IPS DF 19.7 (cell line): ENCODE data around the gene C9orf50.

Source experiments
- DNase-seq: peaks from one replicate; pipeline ENCODE4 v3.0.0-alpha.2; 2013; ENCODE audit warnings: low read depth, low spot score

The C9orf50 gene

DNA sequence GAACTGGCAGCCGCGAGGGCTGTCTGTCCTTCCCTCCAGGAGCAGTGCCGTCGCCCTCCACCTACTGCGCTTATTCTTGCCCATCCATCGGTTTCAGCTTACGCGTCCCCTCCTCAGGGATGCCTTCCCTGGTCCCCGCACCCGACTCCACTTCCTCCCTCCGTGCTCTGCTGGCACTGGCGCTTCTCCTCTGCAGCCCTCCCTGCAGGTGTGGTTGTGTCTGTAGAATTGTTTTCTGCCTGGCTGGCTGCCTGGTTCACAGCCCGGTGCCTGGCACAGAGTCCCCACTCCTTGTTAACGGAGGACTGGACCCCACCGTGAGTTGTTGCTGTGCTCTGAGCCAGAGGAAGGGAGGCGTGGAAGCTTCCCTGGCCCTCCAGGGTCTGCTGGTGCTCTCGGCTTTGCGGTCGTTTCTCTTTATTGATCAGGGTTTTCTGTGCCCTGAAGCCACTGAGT lies 10.8 kb upstream of the C9orf50 start:
- no peak for DNase-seq

- DNase-seq: no peak
These were observed 10.2 kb upstream of the C9orf50 start for GRCh38 chr9:129630967-129631673.

DNA sequence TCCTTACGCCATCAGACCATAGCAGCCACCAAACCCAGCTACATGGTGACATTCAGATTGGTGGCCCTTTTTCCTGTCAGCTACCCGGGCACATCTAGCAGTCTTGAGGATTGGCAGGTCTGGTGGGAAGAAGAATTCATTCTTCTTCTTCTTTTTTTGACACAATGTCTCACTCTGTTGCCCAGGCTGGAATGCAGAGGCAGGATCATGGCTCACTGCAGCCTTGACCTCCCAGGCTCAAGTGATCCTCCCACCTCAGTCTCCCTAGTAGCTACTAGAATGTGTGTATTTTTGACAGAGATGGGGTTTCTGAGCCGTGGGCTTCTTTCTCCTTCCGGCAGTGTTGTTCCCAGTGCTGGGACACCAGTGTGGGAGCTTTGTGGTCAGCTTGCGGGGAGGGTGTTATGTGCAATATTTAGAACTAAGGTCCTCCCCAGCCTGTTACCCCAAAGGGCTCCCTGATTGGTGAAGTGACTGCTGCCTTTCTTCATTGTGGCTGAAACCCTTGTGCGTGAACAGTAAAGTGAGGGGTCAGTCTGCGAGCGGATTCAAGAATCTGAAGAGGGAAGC lies 8.4 kb upstream of the C9orf50 start:
- no peak for DNase-seq

DNA sequence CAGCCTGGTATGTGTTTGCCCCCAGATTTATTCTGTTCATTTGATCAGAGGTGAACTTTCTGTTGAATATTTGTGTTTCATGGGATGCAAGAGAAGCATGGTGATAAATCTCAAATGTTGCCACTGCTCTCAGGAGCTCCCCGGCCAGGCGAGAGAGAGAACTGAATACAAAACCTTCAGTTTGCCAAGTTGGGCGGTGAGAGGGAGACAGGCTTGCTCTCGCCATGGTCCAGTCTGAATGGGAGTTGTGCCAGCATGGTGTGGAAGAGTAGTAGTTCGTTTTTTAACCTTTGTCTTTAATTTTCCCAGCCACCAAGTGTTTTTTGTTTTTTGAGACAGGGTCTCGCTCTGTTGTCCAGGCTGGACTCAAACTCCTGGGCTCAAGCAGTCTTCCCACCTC lies 7.8 kb upstream of the C9orf50 start:
- no peak for DNase-seq

- no peak for DNase-seq
These were observed 6.9 kb upstream of the C9orf50 start for GRCh38 chr9:129627556-129628440.

- DNase-seq: no peak
These were observed 5.9 kb upstream of the C9orf50 start for GRCh38 chr9:129626625-129627284.

DNA sequence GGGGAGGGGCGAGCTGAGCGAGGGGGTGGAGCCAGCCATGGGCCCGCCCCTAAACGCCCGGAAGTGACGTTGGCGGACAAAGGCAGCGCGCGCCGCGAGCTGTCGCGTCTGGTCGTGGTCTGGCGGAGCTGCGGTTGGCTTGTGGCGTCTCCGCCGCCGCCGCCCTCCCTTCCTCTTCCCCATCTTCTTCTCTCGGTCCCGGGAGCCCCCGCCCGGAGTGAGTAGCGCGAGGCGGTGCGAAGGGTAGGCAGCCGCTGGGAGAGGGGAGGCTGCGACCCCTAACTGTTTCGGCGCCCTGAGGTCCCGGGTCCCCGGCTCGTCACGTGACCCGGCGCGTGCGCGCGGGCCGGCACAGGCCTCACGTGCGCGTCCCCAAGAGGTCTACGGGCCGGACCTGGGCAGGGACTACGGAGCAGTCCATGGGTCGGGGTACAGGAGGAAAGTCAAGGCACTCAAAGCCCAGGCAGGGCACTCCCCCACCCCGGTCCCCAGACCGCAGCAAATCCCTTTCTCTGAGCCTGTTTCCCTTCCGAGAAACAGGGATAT lies 5.3 kb upstream of the C9orf50 start, which contains the start of gene NTMT1:
NTMT1 (plus strand) TSS at position 85 of the 546 bp plus-strand sequence. CDS start 6,541 bp downstream, outside the sequence.
- DNase-seq: no peak

GRCh38 chr9:129624947-129625346 lies 4.0 kb upstream of the C9orf50 start:
- no peak for DNase-seq

- no peak for DNase-seq
These were observed 3.4 kb upstream of the C9orf50 start for GRCh38 chr9:129624168-129624759.

DNA sequence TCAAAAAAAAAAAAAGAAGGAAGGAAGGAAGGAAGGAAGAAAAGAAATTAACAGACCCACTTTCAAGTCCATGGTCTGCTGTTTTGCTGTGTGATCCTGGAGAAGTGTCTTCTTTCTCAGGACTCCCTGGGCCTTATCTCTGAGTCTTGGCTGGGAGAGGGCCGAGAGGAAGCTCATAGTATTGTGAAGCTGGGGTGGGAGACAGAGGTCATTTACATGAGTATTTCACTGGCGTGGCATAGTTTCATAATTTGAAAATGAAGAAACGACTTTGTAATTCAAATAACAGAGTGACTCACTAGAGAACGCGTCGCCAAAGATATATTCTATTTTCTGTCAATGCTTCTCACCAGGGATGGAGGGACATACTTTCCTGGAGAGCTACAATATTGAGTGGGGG lies 2.4 kb upstream of the C9orf50 start:
- DNase-seq: no peak

GRCh38 chr9:129619787-129620668 lies 873 bp downstream of the C9orf50 start:
- no peak for DNase-seq

DNA sequence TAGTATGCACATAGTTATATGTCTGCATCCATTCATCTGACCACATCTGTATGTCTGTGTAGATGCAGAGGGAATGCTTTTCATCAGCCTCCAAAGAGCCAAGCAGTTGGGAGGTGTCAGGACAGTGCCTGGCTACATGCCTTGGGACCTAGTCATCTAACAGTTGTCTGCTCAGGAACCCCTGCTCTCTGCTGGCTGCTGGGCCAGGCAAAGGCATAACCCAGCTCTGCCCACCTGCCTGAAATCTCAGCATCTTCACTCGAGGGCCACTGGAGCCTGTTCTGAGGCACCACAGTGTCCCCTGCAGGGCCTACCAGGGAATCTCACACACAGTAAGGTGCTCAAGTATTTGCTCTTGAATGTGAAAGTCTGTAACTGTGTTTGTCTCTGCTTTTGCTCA lies 3.7 kb downstream of the C9orf50 start:
- DNase-seq: no peak

DNA sequence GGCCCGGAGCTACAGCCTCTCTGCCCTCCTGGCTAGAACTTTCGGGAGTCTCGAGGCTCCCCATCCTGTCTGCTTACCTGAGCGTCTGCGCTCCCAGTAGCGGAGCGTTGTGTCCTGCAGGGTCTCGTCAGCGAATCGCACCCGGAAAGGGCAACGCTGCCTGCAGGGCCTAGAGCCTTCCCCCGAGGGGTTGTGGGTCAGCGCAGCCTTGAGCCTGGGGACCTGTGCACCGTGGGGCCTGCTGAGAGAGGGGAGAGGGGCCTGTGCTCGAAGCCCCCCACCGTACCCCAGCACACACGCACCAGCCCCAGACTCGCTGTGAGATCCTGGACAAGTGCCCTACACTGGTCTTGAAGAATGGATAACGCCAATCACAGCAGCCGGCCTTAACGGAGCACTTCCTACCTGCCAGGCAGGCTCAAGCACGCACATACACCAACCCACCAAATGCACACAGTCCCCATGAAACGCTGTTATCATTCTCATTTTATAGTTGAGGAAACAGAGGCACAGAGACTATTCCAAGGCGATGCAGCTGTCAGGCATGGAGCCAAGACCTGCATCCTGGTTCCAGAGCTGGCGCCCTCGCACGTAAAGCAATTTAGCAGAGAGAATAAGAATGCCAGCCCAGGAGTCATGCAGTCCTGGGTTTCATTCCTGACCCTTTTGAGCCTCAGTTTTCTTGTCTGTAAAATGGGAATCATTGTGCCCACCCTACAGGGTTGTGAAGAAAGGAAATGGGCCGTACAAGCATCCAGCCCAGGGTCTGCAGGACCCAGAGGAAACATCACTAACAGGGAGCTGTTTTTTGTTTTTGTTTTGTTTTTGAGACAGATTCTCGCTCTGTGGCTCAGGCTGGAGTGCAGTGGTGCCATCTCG lies 5.3 kb downstream of the C9orf50 start:
- no peak for DNase-seq

GRCh38 chr9:129614932-129615331 lies 6.0 kb downstream of the C9orf50 start:
- DNase-seq: no peak

GRCh38 chr9:129613520-129614175 lies 7.3 kb downstream of the C9orf50 start:
- no peak for DNase-seq

- no peak for DNase-seq
These were observed 7.9 kb downstream of the C9orf50 start for GRCh38 chr9:129612815-129613519.

DNA sequence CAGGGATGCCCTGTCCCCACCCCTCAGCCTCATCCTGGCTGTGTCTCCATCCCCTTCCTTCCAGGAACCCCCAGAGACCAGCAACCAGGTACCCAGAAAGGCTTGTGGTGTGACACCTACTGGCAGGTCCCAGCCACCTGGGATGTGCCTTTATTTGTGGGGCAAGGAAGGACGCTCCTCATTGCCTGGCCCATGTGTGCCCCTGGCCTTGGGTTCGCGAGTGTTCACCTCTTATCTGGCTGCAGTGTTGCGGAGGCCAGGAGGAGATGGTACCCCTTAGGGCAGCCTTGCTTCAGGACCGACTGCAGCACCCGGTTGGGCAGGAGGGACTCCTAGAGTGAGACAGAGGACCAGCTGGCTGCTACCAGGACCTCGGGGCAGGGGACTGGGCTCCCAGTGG lies 8.8 kb downstream of the C9orf50 start:
- no peak for DNase-seq

DNA sequence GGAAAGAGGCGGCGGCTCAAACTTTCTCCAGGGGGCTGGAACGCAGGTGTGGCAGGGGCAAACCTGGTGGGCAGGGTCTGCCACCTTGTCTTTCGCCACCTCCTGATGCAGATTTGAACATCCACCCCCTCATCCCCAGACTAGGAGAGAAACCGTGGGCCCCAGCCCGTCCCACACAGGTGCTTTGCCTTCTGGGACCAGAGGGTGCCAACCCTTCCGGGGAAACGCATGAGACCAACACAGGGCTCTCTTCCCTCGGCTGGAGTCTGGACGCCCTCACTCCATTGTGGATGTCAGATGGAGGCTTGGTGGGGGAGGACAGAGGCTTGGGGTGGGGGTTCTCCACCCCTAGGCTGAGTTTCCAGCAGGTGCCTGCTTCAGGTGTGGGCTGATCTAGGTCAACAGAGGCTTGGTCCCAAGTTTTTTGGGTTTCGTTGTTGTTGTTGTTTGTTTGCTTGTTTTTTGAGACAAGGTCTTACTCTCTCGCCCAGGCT lies 9.5 kb downstream of the C9orf50 start:
- no peak for DNase-seq
